Ascending aorta (tissue), 2 donors: Measurements from ENCODE around the gene PPBP. TPM values are rescaled to one million over a fixed set of nuclear protein-coding genes. Genes with fewer than 3 reads are reported as not detected.

Source experiments
- DNase-seq, 2 donors: peaks; one replicate each; pipeline ENCODE4 v3.0.0-alpha.2; 2019; ENCODE audit warnings: low spot score in 2 of 2
- H3K27ac ChIP-seq, 2 donors: fragments of 200-600 bp; sonication (generic); one replicate each; pipeline ENCODE4 v1.5.1; 2016 to 2017; ENCODE audit warnings: mild to moderate bottlenecking in 1 of 2
- H3K27me3 ChIP-seq: fragments of 200-600 bp; sonication (generic); one replicate; pipeline ENCODE4 v1.5.1; 2017
- H3K36me3 ChIP-seq, 2 donors: fragments of 200-600 bp; sonication (generic); one replicate each; pipeline ENCODE4 v1.5.1; 2016
- H3K4me1 ChIP-seq, 2 donors: fragments of 200-600 bp; sonication (generic); one replicate each; pipeline ENCODE4 v1.5.1; 2016 to 2017; ENCODE audit warnings: mild to moderate bottlenecking in 1 of 2
- H3K4me3 ChIP-seq, 2 donors: fragments of 200-600 bp; sonication (generic); one replicate each; pipeline ENCODE4 v1.5.1; 2016 to 2017; ENCODE audit warnings: mild to moderate bottlenecking in 1 of 2
- H3K9me3 ChIP-seq, 2 donors: fragments of 200-600 bp; sonication (generic); one replicate each; pipeline ENCODE4 v1.5.1; 2016
- intact Hi-C: fragments of 100-400 bp; cut with DNase I; formaldehyde crosslinking; loops from one replicate; pipeline ENCODE4 v1.15.1; 2023
- total RNA-seq: library from RNA; depleted of rRNA; stranded (reverse); fragments of >200 nt; gene quantifications from one replicate; pipeline ENCODE4 v1.1.0, GENCODE V29; 2016
- TF ChIP-seq, protein P1 (sequence below), 3 experiments: fragments of 200-600 bp in 2 of 3; fragments of 450-650 bp in 1 of 3; sonication (generic) in 2 of 3; IDR thresholded peaks; one replicate each; pipeline ENCODE4 v1.5.1; 2016 to 2019; ENCODE audit warnings: antibody characterized with exemption in 3 of 3, mild to moderate bottlenecking in 1 of 3, moderate library complexity in 1 of 3

PPBP gene
- total RNA-seq, 1 donor from 2014 or later = not detected

GRCh38 chr4:73947239-73947985, 40.6 kb downstream of the PPBP start:
- no peaks in the 10 kb centered on the region for H3K36me3 ChIP-seq
- no peak overlapping the region for H3K4me3 ChIP-seq
- H3K9me3 ChIP-seq = no peaks in the 10 kb centered on the region
- H3K4me1 ChIP-seq = peaks cover 0 to 4% of the 10 kb centered on the region in 2 donors
- TF ChIP-seq, protein P1, sequence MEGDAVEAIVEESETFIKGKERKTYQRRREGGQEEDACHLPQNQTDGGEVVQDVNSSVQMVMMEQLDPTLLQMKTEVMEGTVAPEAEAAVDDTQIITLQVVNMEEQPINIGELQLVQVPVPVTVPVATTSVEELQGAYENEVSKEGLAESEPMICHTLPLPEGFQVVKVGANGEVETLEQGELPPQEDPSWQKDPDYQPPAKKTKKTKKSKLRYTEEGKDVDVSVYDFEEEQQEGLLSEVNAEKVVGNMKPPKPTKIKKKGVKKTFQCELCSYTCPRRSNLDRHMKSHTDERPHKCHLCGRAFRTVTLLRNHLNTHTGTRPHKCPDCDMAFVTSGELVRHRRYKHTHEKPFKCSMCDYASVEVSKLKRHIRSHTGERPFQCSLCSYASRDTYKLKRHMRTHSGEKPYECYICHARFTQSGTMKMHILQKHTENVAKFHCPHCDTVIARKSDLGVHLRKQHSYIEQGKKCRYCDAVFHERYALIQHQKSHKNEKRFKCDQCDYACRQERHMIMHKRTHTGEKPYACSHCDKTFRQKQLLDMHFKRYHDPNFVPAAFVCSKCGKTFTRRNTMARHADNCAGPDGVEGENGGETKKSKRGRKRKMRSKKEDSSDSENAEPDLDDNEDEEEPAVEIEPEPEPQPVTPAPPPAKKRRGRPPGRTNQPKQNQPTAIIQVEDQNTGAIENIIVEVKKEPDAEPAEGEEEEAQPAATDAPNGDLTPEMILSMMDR (IDR thresholded peaks at IDR 0.05) = no peak
- H3K27me3 ChIP-seq = peaks cover 8% of the 10 kb centered on the region
- DNase-seq = no peak
- no peak overlapping the region for H3K27ac ChIP-seq
- intact Hi-C loops = no loop called here

DNA sequence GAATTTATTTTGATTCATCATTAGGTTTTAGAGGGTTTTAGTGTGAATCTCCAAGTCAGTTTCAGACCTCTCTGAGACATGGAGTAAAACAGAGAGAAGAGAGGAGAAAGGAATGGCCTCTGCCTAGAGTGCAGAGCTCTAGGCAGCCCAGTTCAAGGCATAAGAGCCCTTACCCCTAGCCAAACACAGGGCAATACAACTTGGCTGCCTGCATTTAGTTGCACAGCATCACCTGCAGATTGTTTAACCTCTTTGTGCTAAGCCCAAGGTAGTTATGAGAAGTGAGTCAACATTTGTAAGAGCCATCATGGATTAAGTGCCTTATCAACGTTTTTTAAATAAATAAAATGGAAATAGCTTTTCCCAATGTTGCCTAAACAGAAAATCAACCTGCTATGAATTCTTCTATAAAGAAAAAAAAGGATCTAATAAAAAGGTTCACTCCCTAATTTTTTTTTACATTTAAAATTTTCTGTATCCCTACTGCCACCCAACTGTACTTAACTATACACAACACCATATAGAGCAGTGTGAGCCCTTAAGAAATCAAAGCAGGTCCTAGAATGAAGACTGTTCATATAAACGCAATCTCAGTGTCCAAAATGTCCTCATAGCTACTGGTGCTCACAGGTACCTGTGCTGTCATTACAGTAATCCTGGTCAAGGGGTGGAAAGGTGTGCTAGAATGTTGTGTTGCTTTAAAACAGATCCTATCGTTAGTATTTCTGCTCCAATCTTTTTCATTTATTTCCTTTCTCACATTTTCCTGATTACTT, 42.1 kb downstream of the PPBP start:
- intact Hi-C loops = no loop called here
- DNase-seq = no peak

DNA sequence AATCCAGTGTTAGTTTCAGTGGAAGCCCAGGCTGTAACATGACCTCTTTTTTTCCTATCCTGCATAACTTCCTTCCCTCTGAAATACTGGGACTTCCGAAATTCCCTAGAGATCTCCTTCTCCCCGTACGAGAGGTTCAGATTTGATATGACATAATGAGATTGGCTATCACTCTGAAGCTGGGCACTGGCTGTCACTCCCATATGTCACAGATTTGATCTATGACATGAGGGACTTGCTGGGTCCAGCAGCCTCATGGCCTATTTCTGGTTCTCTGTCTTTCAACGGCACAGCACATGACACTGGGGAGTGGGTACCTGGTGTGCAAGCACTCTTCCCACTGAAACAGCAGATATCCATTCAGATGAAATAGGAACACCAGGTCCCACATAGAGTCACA, 42.9 kb downstream of the PPBP start:
- Histone ChIP-seq H3K36me3 (no peaks in the 10 kb centered on the region), H3K4me3 (no peak overlapping the region), H3K27me3 (peaks cover 8% of the 10 kb centered on the region), H3K9me3 (no peaks in the 10 kb centered on the region), H3K4me1 (peaks cover 0 to 4% of the 10 kb centered on the region in 2 donors), H3K27ac (no peak overlapping the region)
- intact Hi-C loops = no loop called here
- DNase-seq = no peak
- TF ChIP-seq, protein P1 (IDR thresholded peaks at IDR 0.05) = no peak

More for the DNA sequence above, 42.1 kb downstream of the PPBP start:
- peaks cover 0 to 4% of the 10 kb centered on the region in 2 donors for H3K4me1 ChIP-seq
- H3K4me3 ChIP-seq = no peak overlapping the region
- H3K36me3 ChIP-seq = no peaks in the 10 kb centered on the region
- TF ChIP-seq, protein P1 (IDR thresholded peaks at IDR 0.05) = no peak
- peaks cover 8% of the 10 kb centered on the region for H3K27me3 ChIP-seq
- H3K27ac ChIP-seq = no peak overlapping the region
- no peaks in the 10 kb centered on the region for H3K9me3 ChIP-seq

DNA sequence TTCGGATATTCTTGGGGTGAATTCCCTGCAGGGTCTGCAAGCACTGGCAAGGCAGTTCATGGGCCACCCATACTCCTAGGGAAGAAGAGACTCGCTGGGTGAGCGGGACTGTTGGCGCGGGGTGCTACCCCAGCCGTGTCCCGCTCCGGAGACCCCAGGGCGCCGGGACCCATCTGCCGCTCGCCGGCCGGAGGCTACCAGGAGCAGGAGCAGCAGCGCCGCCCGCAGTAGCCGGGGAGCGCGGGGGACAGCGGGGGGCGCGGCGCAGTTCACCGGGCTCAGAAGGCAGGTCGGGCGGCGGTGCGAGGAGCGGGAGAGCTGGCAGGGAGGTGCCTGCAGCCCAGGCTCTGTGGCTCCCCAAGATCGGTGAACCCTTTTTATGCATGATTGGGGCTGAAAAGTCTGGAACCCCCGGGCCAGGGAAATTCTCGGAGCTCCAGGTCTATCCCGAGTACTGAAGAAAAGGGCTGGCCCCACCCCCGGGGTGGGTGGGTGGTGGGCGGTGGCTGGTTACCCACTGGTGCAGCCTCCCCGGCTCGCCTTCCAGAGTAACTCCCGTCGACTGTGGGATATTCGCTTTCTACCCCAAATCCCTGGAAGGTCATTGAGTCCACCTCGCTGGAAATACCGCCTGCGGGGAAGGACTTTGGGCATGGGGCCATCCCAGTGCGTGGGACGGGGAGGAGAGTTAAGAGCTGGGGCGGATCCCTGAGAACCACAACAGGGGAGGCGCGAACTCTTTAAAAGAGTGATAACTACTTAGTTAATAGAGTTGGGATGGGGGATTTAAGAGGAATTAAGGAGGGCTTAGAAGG, 43.7 kb downstream of the PPBP start:
- Histone ChIP-seq H3K27ac (no peak overlapping the region), H3K27me3 (peaks cover 8% of the 10 kb centered on the region), H3K9me3 (no peaks in the 10 kb centered on the region), H3K4me3 (peak overlapping the region; percentile 44 to 48), H3K4me1 (peaks cover 0 to 4% of the 10 kb centered on the region in 2 donors), H3K36me3 (no peaks in the 10 kb centered on the region)
- no peak for DNase-seq
- intact Hi-C loops = no loop called here
- TF ChIP-seq, protein P1 (IDR thresholded peaks at IDR 0.05) = no peak

- peaks cover 8% of the 10 kb centered on the region for H3K27me3 ChIP-seq
- no peak overlapping the region for H3K27ac ChIP-seq
- no peaks in the 10 kb centered on the region for H3K36me3 ChIP-seq
- no peak for DNase-seq
- intact Hi-C loops = no loop called here
- no peaks in the 10 kb centered on the region for H3K9me3 ChIP-seq
- TF ChIP-seq, protein P1 (IDR thresholded peaks at IDR 0.05) = no peak
- H3K4me3 ChIP-seq = no peak overlapping the region
- H3K4me1 ChIP-seq = peaks cover 0 to 4% of the 10 kb centered on the region in 2 donors
Observed at GRCh38 chr4:73943555-73943954, 44.4 kb downstream of the PPBP start.
